Stimulated activated CD4-positive, alpha-beta T cell treated with anti-CD3 and anti-CD28 coated beads, Interleukin-12 subunit alpha, Interleukin-12 subunit beta, amount 100 ng/mL, for 24 hours (primary cell): Measurements from ENCODE around the gene STK39.

Source experiments
- DNase-seq, 2 experiments: peaks; one replicate each; pipeline ENCODE4 v3.0.0-alpha.2; 2020; ENCODE audit warnings: low read depth in 2 of 2

Gene STK39

GRCh38 chr2:167960089-167960747 is 287.2 kb downstream of the STK39 start:
- no peak for DNase-seq

GRCh38 chr2:167957662-167958061 is 289.7 kb downstream of the STK39 start:
- no peak for DNase-seq

GRCh38 chr2:167955264-167955906 is 292.0 kb downstream of the STK39 start:
- DNase-seq: no peak

- DNase-seq: no peak
These were observed 292.9 kb downstream of the STK39 start for GRCh38 chr2:167954495-167954894.

DNA sequence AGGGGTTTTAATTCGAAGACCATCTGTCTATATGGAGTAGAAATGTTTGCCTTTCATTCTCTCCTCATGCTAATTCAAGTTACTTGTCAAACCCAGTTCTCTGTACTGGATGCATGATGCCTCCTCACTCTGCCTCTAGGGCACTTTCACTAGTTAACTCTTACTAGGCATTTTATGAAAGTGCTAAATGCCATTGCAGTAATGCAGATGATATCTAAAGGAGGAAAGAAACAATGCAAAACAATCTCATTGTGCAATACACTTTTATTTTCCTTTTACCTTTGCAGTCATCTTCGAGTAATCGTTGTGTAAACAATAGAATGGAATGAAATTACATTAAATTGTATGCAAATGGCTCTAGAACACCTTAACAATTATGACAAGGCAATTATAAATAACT is 293.6 kb downstream of the STK39 start:
- no peak for DNase-seq

- DNase-seq: no peak
These were observed 296.8 kb downstream of the STK39 start for GRCh38 chr2:167950571-167950970.

GRCh38 chr2:167946441-167946841 is 301.0 kb downstream of the STK39 start:
- DNase-seq: no peak

DNA sequence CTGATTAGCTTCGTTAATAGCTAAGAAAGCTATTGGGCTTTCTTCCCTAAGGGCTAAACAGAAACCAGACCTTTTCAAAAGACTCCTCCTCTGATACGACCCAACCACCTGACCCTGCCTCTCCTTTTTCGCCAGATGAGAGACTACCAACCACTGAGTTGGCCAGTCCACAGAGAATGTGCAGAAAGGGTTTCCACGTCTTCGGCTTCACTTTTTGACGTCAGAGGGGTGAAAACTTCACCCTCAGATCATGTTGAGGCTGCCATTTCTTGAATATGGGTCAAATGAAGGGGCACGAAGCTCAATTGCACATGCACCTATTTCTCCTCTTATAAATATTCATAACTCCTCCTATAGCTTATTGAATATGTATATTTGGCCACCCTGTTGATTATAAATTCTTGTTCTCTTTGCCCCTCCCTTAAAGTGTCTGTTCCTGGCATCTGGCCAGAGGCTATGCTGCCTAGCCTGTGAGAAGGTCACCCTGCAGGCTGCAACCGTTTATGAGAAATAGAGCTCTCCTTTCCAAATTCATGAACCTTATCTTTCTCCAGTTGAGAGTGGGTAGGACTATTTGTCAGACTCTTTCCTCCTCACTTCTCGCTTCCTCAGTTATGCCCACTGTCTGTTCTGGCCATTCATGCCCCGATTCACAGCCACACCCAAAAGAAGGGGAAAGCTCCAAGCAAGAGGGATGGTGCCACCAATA is 301.6 kb downstream of the STK39 start:
- no peak for DNase-seq

GRCh38 chr2:167944825-167945659 is 302.4 kb downstream of the STK39 start:
- no peak for DNase-seq

DNA sequence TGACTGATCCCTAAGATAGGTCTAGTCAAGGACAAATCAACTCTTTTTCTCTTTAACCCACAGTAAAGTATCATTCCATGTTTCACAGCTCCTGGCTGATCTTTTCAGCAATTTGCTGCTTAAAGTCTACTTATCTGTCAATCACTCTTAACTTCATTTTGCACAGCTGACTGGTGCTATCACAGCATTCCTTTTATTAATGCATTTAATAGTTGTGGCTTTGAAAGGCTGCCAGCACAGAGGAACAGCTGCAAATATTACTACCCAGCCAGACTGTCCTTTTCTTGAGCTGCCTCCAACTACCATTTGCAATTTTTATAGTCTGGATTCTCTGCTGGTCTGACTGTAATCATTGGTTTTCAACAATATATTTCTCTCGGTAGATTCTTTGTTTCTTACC is 303.5 kb downstream of the STK39 start:
- no peak for DNase-seq

DNA sequence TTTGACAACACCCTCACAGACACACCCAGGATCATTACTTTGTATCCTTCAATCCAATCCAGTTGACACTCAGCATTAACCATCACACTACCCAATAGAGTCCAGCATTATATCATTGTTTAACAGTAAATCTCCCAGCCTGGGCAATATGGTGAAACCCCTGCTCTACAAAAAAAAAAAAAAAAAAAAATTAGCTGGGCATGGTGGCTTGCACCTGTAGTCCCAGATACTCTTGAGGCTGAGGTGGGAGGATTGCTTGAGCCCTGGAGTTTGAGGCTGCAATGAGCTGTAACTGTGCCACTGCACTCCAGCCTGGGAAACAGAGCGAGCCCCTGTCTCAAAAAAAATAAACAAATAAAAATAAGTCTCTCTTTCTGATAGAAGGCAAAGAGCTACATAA is 304.0 kb downstream of the STK39 start:
- DNase-seq: no peak

DNA sequence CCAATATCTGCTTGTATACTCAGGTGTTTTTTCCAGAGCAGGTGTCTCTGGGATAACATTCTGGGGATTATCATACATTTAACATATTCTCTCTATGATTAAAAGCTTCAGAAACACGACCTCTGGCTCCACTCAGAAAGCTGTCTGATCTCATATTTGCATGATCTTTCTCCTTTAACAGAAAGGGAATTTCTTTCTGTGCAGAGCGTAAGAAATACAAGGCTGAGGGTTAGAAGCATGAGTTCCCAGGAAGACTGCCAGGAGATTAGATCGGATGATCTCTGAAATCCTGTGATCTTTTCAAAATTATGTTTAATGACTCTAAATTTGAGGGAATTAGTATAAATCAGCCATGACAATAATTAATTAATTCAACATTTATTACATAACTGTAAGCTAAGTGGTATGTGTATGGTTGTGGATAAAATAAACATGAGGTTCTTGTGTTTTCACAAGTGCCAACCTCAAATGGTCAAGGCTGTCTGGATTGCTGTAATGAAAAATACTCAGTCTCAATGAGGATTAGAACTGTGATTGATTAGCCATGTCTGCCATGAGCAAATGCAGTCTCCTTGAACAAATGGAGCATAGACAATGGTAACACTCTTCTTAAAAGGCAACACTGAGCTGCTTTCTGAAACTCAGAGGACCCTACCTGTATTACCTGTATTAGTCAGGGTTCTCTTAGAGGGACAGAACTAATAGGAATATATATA is 304.9 kb downstream of the STK39 start:
- DNase-seq: no peak

GRCh38 chr2:167941604-167942003 is 305.8 kb downstream of the STK39 start:
- no peak for DNase-seq

GRCh38 chr2:167940734-167941507 is 306.5 kb downstream of the STK39 start:
- DNase-seq: no peak

- DNase-seq: no peak
These were observed 307.1 kb downstream of the STK39 start for GRCh38 chr2:167940346-167940725.

- DNase-seq: no peak
These were observed 307.7 kb downstream of the STK39 start for GRCh38 chr2:167939514-167940345.

DNA sequence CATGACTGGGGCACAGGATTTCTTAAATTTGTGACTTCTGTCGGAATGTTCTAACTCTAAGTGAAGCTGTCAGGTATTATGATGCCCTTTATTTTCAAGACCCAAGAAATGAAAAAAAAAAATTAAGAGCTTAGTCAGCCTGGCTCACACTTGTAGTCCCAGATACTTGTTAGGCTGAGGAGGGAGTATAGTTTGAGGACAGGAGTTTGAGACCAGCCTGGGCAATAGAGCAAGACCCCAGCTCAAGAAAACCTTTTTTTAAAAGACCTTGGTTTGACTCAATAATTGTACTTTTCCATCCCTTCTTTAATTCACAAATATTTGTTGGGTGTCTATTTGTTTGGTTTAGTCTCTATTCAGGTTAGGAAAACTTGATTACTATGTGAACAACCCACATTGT is 310.0 kb downstream of the STK39 start:
- no peak for DNase-seq

DNA sequence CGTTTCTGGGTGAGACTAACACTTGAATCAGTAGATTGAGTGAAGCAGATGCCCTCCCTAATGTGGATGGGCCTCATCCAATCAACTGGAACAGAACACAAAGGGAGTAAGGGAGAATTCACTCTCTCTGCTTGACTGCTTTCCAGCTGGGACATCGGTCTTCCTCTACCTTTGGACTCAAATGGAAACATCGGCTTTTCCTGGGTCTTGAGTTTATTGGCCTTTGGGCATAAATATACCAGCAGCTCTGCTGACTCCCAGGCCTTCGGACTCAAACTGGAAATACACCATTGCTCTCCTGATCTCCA is 311.6 kb downstream of the STK39 start:
- no peak for DNase-seq

GRCh38 chr2:167933097-167933814 is 314.1 kb downstream of the STK39 start:
- no peak for DNase-seq
